ENCODE results near the gene PCNX2.

- TF ChIP-seq TAF1 (IDR thresholded peaks at IDR 0.05; ENCODE audit: low read depth) (no peak), ZBTB7A (IDR thresholded peaks at IDR 0.05; ENCODE audit: low read depth) (no peak), MAX (IDR thresholded peaks at IDR 0.05) (no peak), RAD21 (IDR thresholded peaks at IDR 0.05; ENCODE audit: low read depth) (no peak), TCF12 (IDR thresholded peaks at IDR 0.05; ENCODE audit: low read depth) (no peak), CEBPB (IDR thresholded peaks at IDR 0.05) (no peak), USF1 (IDR thresholded peaks at IDR 0.05) (no peak), YY1 (IDR thresholded peaks at IDR 0.05; ENCODE audit: low read depth) (no peak), EP300 (IDR thresholded peaks at IDR 0.05; ENCODE audit: borderline replicate concordance) (no peak), NFIC (IDR thresholded peaks at IDR 0.05) (no peak), TEAD4 (IDR thresholded peaks at IDR 0.05) (no peak), REST (IDR thresholded peaks at IDR 0.05; ENCODE audit: low read depth) (no peak), CREB1 (IDR thresholded peaks at IDR 0.05; ENCODE audit: low read depth) (no peak), FOXM1 (IDR thresholded peaks at IDR 0.05; ENCODE audit: borderline replicate concordance, low read depth) (no peak)
Observed at GRCh38 chr1:233102341-233102740, 193.2 kb downstream of the PCNX2 start.
